SK-N-MC (cell line): ENCODE data around the gene GRPR.

Source experiments
- DNase-seq: peaks from one replicate; pipeline ENCODE4 v3.0.0-alpha.2; 2011; ENCODE audit warnings: low read depth, low spot score
- H3K27ac ChIP-seq: fragments of 200-600 bp; sonication (generic); 2 replicates; pipeline ENCODE4 v1.5.1; 2016; ENCODE audit warnings: mixed run types
- H3K36me3 ChIP-seq: fragments of 200-600 bp; sonication (generic); 2 replicates; pipeline ENCODE4 v1.6.1; 2017; ENCODE audit warnings: antibody characterized with exemption, low read length, mixed read lengths; ENCODE audit not compliant: insufficient read depth
- H3K4me3 ChIP-seq: fragments of 200-600 bp; sonication (generic); 2 replicates; pipeline ENCODE4 v1.5.1; 2016
- H3K9ac ChIP-seq: fragments of 200-600 bp; sonication (generic); 2 replicates; pipeline ENCODE4 v1.8.0; 2017; ENCODE audit warnings: mixed run types, mixed read lengths; ENCODE audit not compliant: insufficient read length
- H3K9me3 ChIP-seq: fragments of 200-600 bp; sonication (generic); 2 replicates; pipeline ENCODE4 v1.6.1; 2017; ENCODE audit warnings: low read depth, mild to moderate bottlenecking, antibody characterized with exemption, low read length, moderate library complexity, mixed read lengths
- EZH2 ChIP-seq: fragments of 200-600 bp; sonication (generic); IDR thresholded peaks from one replicate; pipeline ENCODE4 v1.6.1; 2017; ENCODE audit warnings: antibody characterized with exemption
- FOXP2 ChIP-seq: optimal IDR thresholded peaks from 2 replicates; pipeline ENCODE3; 2011; ENCODE audit warnings: mild to moderate bottlenecking, moderate library complexity; ENCODE audit not compliant: insufficient read depth; ENCODE audit errors: extremely low read length, control extremely low read depth
- POLR2AphosphoS5 ChIP-seq: IDR thresholded peaks from 2 replicates; pipeline ENCODE4 v1.6.1; 2012; ENCODE audit warnings: mild to moderate bottlenecking, low read depth, low read length, borderline replicate concordance

GRPR gene

DNA sequence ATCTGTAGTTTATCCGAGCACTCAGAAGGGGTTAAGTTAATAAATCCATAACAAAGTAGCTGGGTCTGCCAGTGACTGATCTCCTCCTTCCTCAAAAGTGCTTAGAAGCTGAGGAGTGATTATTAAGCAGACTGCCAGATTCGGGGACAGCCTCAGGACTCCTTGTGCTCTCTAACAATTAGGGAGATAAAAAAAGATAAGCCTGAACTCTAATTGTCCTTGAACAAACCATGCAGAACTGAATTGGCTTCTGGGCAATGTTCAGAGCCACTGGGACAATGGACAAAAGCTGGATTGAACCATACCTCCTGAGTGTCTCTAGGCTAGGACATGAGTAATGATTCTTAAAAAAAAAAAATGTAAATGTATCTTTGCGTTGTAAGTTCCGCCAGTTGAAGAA is 22.7 kb upstream of the GRPR start:
- no peak for DNase-seq
- TF ChIP-seq EZH2 (no peak), FOXP2 (no peak), POLR2AphosphoS5 (no peak)
- Histone ChIP-seq H3K9ac (no peak overlapping the region), H3K36me3 (no peaks in the 10 kb centered on the region), H3K9me3 (no peaks in the 10 kb centered on the region), H3K4me3 (no peak overlapping the region), H3K27ac (no peak overlapping the region)

DNA sequence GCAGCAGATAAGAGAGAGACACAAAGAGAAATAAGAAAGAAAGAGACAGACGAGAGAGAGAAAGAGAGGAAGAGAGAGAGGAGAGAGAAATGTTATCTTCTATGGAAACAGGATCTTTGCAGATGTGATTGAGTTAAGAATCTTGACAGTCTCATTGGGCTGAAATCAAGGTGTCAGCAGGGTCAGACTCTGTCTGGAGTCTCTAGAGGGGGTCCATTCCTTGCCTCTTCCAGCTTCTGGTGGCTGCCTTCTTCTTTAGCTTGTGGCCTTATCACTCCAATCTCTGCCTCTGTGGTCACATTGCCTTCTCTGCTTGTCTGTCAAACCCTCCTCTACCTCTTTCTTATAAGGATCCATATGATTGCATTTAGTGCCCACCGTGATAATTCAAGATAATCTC is 21.8 kb upstream of the GRPR start:
- H3K9ac ChIP-seq: no peak overlapping the region
- no peak overlapping the region for H3K27ac ChIP-seq
- no peaks in the 10 kb centered on the region for H3K36me3 ChIP-seq
- DNase-seq: no peak
- no peak for TF ChIP-seq POLR2AphosphoS5
- no peak for TF ChIP-seq FOXP2
- TF ChIP-seq EZH2: no peak
- H3K9me3 ChIP-seq: no peaks in the 10 kb centered on the region
- H3K4me3 ChIP-seq: no peak overlapping the region

DNA sequence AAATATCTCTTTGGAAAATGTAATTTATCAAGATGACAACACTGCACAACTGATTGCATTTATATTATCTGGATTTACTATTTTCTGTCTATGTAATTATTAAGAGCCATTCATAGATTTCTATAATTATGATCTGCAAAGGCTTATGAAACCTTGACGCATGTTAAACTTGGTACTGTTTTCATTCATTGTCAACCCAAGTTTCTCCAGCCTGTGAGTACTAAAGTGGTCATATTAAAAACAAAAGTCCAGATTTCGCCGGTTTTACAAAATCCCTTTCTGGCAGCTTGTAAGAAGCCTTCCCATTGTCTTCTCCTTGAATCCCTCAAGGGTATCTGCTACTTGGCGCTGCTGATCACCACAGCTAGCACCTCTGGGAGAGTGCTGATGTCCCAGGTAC is 19.7 kb upstream of the GRPR start:
- no peak overlapping the region for H3K27ac ChIP-seq
- DNase-seq: no peak
- H3K4me3 ChIP-seq: no peak overlapping the region
- H3K9ac ChIP-seq: no peak overlapping the region
- no peak for TF ChIP-seq POLR2AphosphoS5
- TF ChIP-seq EZH2: no peak
- TF ChIP-seq FOXP2: no peak
- H3K9me3 ChIP-seq: no peaks in the 10 kb centered on the region
- H3K36me3 ChIP-seq: no peaks in the 10 kb centered on the region

DNA sequence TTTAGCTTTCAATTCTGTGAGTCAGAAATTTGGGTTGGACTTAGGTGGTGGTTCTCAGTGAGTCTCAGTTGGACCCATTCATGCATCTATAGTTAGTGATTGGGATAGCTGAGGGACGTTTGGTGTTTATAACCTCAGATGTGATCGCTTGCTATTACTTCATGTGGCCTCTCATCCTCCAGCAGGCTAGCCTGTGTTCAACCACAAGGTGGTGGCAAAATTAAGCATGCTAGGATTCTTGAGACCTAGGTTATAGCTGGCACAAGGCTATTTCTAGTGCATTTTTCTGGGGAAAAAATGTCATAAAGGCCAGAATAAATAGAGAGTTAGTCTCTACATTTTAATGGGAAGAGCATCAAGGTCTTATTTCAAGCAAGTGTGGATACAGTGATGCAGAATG is 10.9 kb upstream of the GRPR start:
- Histone ChIP-seq H3K4me3 (no peak overlapping the region), H3K36me3 (no peaks in the 10 kb centered on the region), H3K9ac (no peak overlapping the region), H3K27ac (no peak overlapping the region), H3K9me3 (no peaks in the 10 kb centered on the region)
- TF ChIP-seq EZH2 (no peak), FOXP2 (no peak), POLR2AphosphoS5 (no peak)
- DNase-seq: no peak

DNA sequence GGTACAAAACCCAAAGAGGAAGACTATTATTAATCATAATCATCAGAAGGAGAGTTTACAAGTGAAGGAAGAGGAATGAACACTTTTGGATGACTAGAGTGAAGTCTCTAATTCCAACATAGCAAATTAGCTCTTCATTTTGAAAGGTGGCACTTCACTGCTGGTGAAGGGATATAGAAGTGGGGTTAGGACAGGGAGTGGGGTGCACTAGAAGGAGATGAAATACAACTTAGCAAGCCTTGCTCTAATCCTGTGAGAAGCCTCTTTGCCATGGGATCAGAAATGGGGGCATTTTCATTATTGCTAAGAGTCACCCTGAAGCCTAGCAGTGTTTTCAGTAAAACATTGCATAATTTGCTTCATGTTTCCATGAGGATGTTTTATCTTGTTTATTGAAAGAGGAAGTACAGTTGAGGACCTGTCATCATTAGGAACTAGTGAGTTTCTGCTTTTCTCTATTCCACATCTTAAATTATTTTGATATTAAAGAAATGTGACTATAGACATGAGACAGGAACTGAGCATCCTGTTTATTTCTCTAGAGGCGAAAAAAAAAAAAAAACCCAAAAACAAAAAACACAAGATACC is 9.3 kb upstream of the GRPR start:
- Histone ChIP-seq H3K27ac (no peak overlapping the region), H3K9me3 (no peaks in the 10 kb centered on the region), H3K9ac (no peak overlapping the region), H3K36me3 (no peaks in the 10 kb centered on the region), H3K4me3 (no peak overlapping the region)
- TF ChIP-seq EZH2: no peak
- no peak for TF ChIP-seq FOXP2
- DNase-seq: no peak

DNA sequence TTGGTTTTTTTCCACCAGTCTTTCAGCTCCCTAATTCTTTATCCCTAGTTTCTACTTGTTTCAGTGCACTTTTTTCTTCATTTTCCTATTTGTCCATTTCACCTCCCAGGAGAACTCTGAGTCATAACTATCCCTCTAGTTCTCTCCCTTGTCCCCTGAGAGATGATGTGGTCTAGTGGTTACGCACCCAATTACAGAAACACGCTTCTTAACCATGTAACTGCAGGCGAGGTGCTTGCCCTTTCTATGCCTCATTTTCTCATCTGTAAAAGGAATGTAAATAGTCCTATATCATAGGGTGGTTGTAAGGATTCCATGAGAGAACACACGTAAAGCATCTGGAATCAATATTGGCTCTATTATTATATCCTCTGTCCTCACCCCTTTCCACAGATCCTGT is 8.8 kb upstream of the GRPR start:
- no peak for DNase-seq
- Histone ChIP-seq H3K9ac (no peak overlapping the region), H3K36me3 (no peaks in the 10 kb centered on the region), H3K27ac (no peak overlapping the region), H3K9me3 (no peaks in the 10 kb centered on the region), H3K4me3 (no peak overlapping the region)
- TF ChIP-seq FOXP2: no peak
- no peak for TF ChIP-seq POLR2AphosphoS5
- no peak for TF ChIP-seq EZH2

DNA sequence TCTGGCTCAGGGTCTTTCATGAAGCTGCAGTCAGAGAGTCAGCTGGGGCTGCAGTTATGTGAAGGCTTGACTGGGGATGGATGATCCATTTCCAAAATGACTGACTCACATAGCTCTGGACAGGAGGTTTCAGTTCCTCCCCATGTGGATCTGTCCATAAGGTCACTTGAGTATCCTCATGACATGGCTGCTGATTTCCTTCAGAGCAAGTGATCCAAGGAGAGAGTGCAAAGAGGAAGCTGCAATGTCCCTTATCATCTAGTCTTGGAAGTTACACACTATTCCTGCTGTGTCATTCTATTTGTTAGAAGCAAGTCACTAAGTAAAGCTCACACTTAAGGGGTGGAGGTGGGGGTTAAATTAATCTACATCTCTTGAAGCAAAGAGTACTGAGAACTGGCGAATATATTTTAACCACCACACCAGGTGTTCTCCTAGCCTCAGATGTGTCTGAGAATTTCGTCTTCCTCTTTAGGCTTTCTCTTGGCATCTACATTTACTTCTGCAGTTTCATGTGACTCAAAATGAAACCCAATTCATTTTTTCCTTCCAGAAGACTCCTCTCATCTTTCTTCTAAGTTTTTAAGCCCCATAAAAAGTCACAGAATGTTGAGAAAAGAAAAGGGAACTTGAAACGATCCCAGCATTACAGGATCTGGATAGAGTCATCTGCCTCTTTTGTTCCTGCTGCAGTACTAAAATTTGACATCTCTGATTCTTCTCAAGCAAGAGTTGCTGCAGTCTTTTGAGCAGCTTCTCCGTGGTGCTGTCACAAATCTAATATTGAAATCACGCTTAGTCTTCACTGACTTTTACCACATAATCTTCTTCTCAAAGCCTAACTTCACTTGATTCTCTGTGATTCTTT is 3.8 kb upstream of the GRPR start:
- no peak for TF ChIP-seq POLR2AphosphoS5
- no peak for TF ChIP-seq EZH2
- TF ChIP-seq FOXP2: no peak
- Histone ChIP-seq H3K27ac (no peak overlapping the region), H3K4me3 (no peak overlapping the region), H3K9me3 (no peaks in the 10 kb centered on the region), H3K36me3 (no peaks in the 10 kb centered on the region), H3K9ac (no peak overlapping the region)
- DNase-seq: no peak

DNA sequence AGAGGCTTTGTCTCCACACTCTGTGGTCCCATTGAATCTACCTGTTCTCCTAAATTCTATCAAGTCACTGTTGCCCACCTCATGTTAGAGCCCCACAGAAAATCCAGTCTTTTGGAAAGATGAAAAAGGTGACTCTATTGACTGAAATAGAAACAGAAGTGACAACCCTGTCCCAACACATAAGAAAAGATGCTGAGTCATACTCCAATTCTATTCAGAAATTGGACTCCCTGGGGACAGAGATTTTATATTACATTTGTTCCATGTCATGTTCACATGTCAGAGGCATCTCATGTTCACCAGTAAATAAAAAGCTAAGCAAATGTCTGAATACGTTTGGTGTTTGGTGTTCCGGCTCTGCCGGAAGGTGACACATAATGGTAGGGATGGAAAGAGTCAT is 2.9 kb upstream of the GRPR start:
- H3K27ac ChIP-seq: no peak overlapping the region

More for the DNA sequence above, 2.9 kb upstream of the GRPR start:
- DNase-seq: no peak
- Histone ChIP-seq H3K9ac (no peak overlapping the region), H3K36me3 (no peaks in the 10 kb centered on the region), H3K9me3 (no peaks in the 10 kb centered on the region), H3K4me3 (no peak overlapping the region)
- no peak for TF ChIP-seq FOXP2
- no peak for TF ChIP-seq EZH2
- TF ChIP-seq POLR2AphosphoS5: no peak
